ENCODE measurements around the gene TNIK.

The TNIK gene

GRCh38 chr3:171358181-171358880 lies 101.9 kb downstream of the TNIK start:
- DNase-seq (ENCODE audit: low read depth) = no peak

GRCh38 chr3:171357721-171358120 lies 102.5 kb downstream of the TNIK start:
- no peak for DNase-seq (ENCODE audit: low read depth)

- no peak for DNase-seq (ENCODE audit: low read depth)
These were observed 104.0 kb downstream of the TNIK start for GRCh38 chr3:171356251-171356650.

- DNase-seq (ENCODE audit: low read depth) = no peak
These were observed 105.3 kb downstream of the TNIK start for GRCh38 chr3:171354706-171355582.

GRCh38 chr3:171354049-171354705 lies 106.0 kb downstream of the TNIK start:
- no peak for DNase-seq (ENCODE audit: low read depth)

- peak; percentile 30 for DNase-seq (ENCODE audit: low read depth)
These were observed 106.8 kb downstream of the TNIK start for GRCh38 chr3:171353423-171353822.

- no peak for DNase-seq (ENCODE audit: low read depth)
These were observed 107.7 kb downstream of the TNIK start for GRCh38 chr3:171352387-171352935.

- peak; percentile 93 for DNase-seq (ENCODE audit: low read depth)
These were observed 108.5 kb downstream of the TNIK start for GRCh38 chr3:171351676-171352075.

GRCh38 chr3:171350364-171350763 lies 109.8 kb downstream of the TNIK start:
- no peak for DNase-seq (ENCODE audit: low read depth)

- peak; percentile 86 for DNase-seq (ENCODE audit: low read depth)
These were observed 110.8 kb downstream of the TNIK start for GRCh38 chr3:171349392-171349791.

GRCh38 chr3:171348121-171348520 lies 112.1 kb downstream of the TNIK start:
- DNase-seq (ENCODE audit: low read depth) = peak; percentile 60

- DNase-seq (ENCODE audit: low read depth) = peak; percentile 33
These were observed 112.7 kb downstream of the TNIK start for GRCh38 chr3:171347301-171348039.

- peak; percentile 43 for DNase-seq (ENCODE audit: low read depth)
These were observed 113.5 kb downstream of the TNIK start for GRCh38 chr3:171346582-171347300.

GRCh38 chr3:171346019-171346418 lies 114.2 kb downstream of the TNIK start:
- no peak for DNase-seq (ENCODE audit: low read depth)

- DNase-seq (ENCODE audit: low read depth) = no peak
These were observed 114.9 kb downstream of the TNIK start for GRCh38 chr3:171345107-171345843.

GRCh38 chr3:171343693-171344092 lies 116.5 kb downstream of the TNIK start:
- DNase-seq (ENCODE audit: low read depth) = no peak

GRCh38 chr3:171342783-171343420 lies 117.3 kb downstream of the TNIK start:
- no peak for DNase-seq (ENCODE audit: low read depth)

- DNase-seq (ENCODE audit: low read depth) = no peak
These were observed 118.0 kb downstream of the TNIK start for GRCh38 chr3:171342200-171342599.

- no peak for DNase-seq (ENCODE audit: low read depth)
These were observed 119.8 kb downstream of the TNIK start for GRCh38 chr3:171340434-171340833.

GRCh38 chr3:171339598-171339997 lies 120.6 kb downstream of the TNIK start:
- DNase-seq (ENCODE audit: low read depth) = no peak
